Activated CD8-positive, alpha-beta memory T cell treated with anti-CD3 and anti-CD28 coated beads, Interleukin-2, amount 10 ng/mL, durations not matched to agents 7 days and 5 days (primary cell): ENCODE measurements around the gene SECTM1. TPM values are rescaled to one million over a fixed set of nuclear protein-coding genes. Genes with fewer than 3 reads are reported as not detected.
A peak's percentile ranks its signal among the peaks of the same experiment; 100 is the strongest.

Experiments used
- ATAC-seq: fragments of 150-1000 bp; cut with Tn5 transposase; one replicate; pipeline ENCODE4 v1.10.0; 2021; ENCODE audit warnings: moderate library complexity
- CTCF ChIA-PET: fragments of 350-600 bp; sonication (Branson Sonifier 250); formaldehyde crosslinking; loops from one replicate; lab custom pipeline; 2021; ENCODE audit warnings: antibody characterized with exemption; lab: Charles Lee
- DNase-seq: peaks from one replicate; pipeline ENCODE4 v3.0.0-alpha.2; 2020
- H3K27ac Mint-ChIP-seq: one replicate; pipeline ENCODE4 v1.8.0; 2021; ENCODE audit warnings: mild to moderate bottlenecking, mixed read lengths
- H3K27me3 Mint-ChIP-seq: one replicate; pipeline ENCODE4 v1.8.0; 2021; ENCODE audit warnings: mixed read lengths
- H3K36me3 Mint-ChIP-seq: one replicate; pipeline ENCODE4 v1.8.0; 2021; ENCODE audit warnings: mild to moderate bottlenecking, mixed read lengths
- H3K4me1 Mint-ChIP-seq: one replicate; pipeline ENCODE4 v1.8.0; 2021; ENCODE audit warnings: mixed read lengths
- H3K4me3 Mint-ChIP-seq: one replicate; pipeline ENCODE4 v1.8.0; 2021; ENCODE audit warnings: mild to moderate bottlenecking, moderate library complexity, mixed read lengths
- H3K9me3 Mint-ChIP-seq: one replicate; pipeline ENCODE4 v1.8.0; 2022; ENCODE audit warnings: low read depth, mixed read lengths
- total RNA-seq, 2 experiments: library from RNA; stranded (reverse); gene quantifications; one replicate each; pipeline ENCODE4 v1.2.3, GENCODE V29; 2021

Gene SECTM1
- total RNA-seq, 2 experiments from 2014 or later = 0.68 to 2.7 TPM

DNA sequence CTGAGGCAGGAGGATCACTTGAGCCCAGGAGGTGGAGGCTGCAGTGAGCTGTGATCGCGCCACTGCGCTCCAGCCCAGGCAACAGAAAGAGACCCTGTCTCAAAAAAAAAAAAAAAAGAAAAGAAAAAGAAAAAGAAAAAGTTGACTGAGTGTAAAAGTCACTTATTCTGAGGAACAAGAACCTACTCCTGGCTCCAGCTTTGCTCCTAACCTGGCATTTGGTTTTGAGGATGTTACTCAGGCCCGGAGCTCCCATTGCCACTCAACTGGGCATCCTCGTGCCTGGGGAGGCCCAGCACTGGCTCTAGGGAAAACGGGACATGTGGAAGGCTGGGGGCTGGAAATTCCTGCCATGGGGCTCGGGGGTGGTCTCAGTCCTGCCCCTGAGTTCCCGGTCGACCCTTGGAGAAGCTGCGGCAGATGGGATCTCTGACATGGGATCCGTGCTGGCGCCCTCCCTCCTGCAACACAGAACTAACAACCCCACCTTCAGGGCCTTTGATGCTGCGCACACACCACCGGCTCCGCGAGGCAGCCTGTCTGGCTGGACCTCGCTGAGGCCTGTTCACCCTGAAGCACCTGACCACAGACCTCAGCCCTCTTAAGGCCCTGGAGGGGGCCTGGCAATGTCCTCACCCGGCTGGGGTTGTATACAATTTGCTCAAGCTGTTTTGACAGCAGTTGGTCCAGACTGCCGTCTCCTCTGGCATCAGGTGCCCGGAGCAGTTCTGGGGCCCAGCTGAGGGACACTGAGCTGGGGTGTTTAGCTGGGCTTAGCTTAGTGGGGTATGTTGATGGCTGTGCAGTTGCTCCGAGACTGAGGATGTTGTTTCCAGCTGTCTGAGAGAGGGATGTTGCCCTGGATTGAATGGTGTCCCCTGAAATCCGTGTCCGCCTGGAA is 28.5 kb downstream of the SECTM1 start:
- CTCF ChIA-PET = interaction anchor here (0.7 to 12.6 kb wide), 6 partner anchors 9 to 275 kb away, joined by 3 to 206 read pairs (median 4); partner anchors contain the start of gene CD7
- Mint-ChIP-seq H3K27ac (peak overlapping the region; percentile 84), H3K4me3 (no peak overlapping the region), H3K27me3 (peaks cover 3% of the 10 kb centered on the region), H3K4me1 (peaks cover 67% of the 10 kb centered on the region), H3K9me3 (no peaks in the 10 kb centered on the region), H3K36me3 (no peaks in the 10 kb centered on the region)
- ATAC-seq (no peak), DNase-seq (no peak)

DNA sequence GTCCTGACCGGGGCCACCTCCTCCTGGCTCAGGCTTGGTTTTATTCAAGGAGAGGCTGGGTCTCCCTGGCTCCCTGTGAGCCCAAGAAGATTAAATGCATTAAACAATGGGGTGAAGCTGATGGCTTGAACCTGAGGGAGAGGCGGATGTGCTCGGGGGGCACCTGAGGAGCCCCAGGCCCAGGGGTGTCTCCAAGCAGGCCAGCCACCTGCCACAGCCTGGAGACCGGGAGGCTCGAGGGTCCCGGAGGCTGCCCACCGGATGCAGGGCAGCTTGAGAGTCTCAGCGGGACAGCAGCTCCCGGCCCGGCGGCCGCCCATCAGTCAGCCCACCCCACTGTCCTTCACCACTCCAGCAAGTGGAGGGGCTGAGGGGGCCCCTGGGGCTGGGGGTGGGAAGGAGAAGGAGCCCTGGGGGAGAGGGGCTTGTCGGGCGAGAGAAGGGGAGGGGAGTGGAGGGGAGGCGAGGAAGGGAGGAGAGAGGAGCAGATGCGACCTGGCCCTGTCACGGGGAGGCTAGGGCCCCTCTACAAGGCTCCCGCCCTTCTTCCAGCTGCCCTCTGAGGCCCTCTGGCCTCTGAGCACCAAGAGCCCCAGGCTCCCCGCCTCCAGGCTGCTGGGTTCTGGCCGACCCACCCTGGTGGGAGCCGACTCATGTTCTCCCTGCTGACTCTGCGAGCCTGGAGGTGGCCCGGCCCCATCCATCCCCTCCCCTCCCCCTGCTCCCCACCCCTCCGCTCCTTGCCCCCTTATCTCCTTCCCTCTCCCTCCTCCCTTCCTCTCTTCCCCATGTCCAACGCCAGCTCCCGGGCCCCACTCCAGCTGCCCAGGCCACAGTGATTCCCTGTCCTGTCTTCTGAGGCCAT is 29.4 kb downstream of the SECTM1 start:
- H3K9me3 Mint-ChIP-seq = no peaks in the 10 kb centered on the region
- no peaks in the 10 kb centered on the region for H3K36me3 Mint-ChIP-seq
- ATAC-seq = no peak
- peaks cover 3% of the 10 kb centered on the region for H3K27me3 Mint-ChIP-seq
- CTCF ChIA-PET = interaction anchor here (0.8 to 12.6 kb wide), 9 partner anchors 10 to 111 kb away, joined by 3 to 206 read pairs (median 4); partner anchors contain the start of genes CD7 and SECTM1
- H3K27ac Mint-ChIP-seq = peak overlapping the region; percentile 94
- peaks cover 76% of the 10 kb centered on the region for H3K4me1 Mint-ChIP-seq
- no peak for DNase-seq
- no peak overlapping the region for H3K4me3 Mint-ChIP-seq

DNA sequence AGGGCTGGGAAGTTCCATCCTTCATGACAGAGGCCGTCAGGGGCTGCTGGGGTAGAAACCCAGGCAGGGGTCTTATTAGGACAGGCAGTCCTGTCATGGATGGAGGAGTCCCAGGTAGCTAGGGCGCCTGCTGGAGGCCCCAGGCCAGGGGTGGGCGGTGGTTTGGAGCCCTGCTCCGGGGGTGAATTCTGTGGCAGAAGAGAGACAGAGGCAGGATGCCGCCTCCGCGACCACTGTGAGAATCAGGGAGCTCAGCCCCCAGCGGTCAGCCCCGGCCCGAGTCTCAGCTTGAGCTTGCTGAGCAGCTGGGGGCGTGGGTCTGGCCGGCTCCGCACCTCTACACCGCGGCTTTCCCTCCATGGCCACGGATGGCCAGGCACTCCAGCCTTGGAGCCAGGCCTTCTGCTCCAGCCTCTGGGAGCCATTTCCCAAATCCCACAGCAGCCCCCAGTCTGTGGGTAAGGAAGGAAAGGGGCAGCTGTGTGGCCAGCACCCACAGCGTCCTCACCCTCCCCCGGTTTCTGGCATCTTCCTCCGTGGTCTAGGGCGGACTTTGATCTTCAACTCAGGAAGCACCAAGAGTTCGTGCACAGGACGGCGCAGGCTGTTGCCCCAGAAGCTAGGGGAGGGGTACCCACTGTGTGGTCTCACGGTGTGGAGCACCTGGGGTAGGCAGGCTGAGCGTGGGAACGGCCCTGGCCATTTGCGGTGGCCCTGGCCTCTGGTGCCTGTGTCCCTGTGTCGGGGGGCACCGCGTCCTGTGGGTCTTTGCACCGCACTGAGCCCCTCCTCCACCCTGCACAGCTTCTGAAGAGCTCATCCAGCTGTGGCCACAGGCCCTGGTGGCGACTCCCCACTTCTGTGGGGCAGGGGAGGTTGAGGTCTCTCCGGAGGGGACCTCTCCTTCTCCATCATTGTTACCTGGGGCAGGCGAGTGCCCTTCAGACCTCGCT is 30.3 kb downstream of the SECTM1 start:
- Mint-ChIP-seq H3K27me3 (no peaks in the 10 kb centered on the region), H3K4me1 (peaks cover 85% of the 10 kb centered on the region), H3K27ac (peak overlapping the region; percentile 94), H3K36me3 (no peaks in the 10 kb centered on the region), H3K9me3 (no peaks in the 10 kb centered on the region), H3K4me3 (peak overlapping the region; percentile 66)
- CTCF ChIA-PET = interaction anchor here (1.0 to 12.6 kb wide), 11 partner anchors 11 to 149 kb away, joined by 3 to 206 read pairs (median 4); partner anchors contain the start of genes CD7 and SECTM1
- ATAC-seq (peak; percentile 21), DNase-seq (peak; percentile 60)

DNA sequence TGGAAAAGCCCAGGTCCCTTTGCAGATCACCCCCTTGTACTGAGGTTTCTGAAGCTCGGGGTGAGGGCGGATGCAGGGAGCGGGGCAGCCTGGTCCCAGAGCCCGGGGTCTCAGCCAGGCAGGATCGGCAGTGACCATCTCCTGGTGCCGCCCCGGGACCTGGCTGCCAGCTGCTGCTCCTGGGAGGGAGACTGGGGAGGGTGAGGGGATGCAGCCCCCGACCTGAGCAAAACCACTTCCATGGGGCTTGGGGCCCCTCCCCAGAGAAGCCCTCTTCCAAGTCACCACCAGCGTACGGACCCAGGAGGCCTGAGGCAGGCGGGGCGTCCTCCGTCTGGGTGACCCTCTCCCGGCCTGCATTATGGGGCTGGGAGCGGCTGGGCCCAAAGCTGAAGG is 31.0 kb downstream of the SECTM1 start:
- H3K4me1 Mint-ChIP-seq = peaks cover 88% of the 10 kb centered on the region
- DNase-seq (no peak), ATAC-seq (peak; percentile 2)
- peak overlapping the region; percentile 94 for H3K27ac Mint-ChIP-seq
- no peaks in the 10 kb centered on the region for H3K9me3 Mint-ChIP-seq
- peak overlapping the region; percentile 66 for H3K4me3 Mint-ChIP-seq
- no peaks in the 10 kb centered on the region for H3K36me3 Mint-ChIP-seq
- CTCF ChIA-PET = interaction anchor here (0.9 to 12.6 kb wide), 12 partner anchors 10 to 148 kb away, joined by 3 to 206 read pairs (median 4); partner anchors contain the start of genes CD7 and SECTM1
- no peaks in the 10 kb centered on the region for H3K27me3 Mint-ChIP-seq

GRCh38 chr17:82301916-82302567 is 31.5 kb downstream of the SECTM1 start:
- H3K9me3 Mint-ChIP-seq = no peaks in the 10 kb centered on the region
- ATAC-seq (peak; percentile 8), DNase-seq (peak; percentile 83)
- CTCF ChIA-PET = interaction anchor here (0.7 to 12.6 kb wide), 17 partner anchors 10 to 282 kb away, joined by 3 to 206 read pairs (median 4); partner anchors contain the start of genes CD7, CSNK1D and SECTM1
- H3K27ac Mint-ChIP-seq = peak overlapping the region; percentile 94
- H3K4me1 Mint-ChIP-seq = peaks cover 93% of the 10 kb centered on the region
- H3K27me3 Mint-ChIP-seq = no peaks in the 10 kb centered on the region
- no peaks in the 10 kb centered on the region for H3K36me3 Mint-ChIP-seq
- peak overlapping the region; percentile 66 for H3K4me3 Mint-ChIP-seq

DNA sequence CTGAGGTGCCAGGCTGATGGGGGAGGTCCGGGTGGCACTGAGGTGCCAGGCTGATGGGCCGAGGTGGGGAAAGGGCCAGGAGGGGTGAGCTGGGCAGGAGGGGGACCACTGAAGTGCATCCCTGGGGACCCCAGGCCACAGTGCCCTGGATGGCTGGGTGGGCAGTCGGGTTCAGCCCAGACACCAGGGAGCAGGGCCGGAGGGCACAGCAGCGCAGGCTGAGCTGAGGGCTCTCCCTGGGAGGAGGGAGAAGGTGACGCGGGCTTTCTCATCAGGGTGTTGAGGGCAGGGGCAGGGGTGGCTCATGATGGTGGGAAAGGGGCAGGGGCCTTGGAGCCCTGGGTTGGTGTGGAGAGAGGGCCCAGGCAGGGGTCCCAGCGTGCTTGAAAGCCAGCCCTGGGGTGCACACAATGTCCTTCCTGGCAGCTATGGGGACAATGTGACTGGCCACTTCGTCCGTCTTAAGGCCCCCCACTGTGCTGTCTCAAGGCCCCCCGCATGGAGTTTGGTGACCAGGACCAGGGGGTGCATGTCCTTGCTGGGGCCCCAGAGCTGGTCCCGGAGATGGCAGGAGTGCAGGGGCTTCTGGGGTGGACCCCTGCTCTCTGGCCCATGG is 32.2 kb downstream of the SECTM1 start:
- no peaks in the 10 kb centered on the region for H3K9me3 Mint-ChIP-seq
- peak overlapping the region; percentile 94 for H3K27ac Mint-ChIP-seq
- H3K4me1 Mint-ChIP-seq = peaks cover 93% of the 10 kb centered on the region
- DNase-seq (peak; percentile 50), ATAC-seq (no peak)
- CTCF ChIA-PET = interaction anchor here (0.6 to 12.6 kb wide), 22 partner anchors 8 to 281 kb away, joined by 3 to 206 read pairs (median 3); partner anchors contain the start of genes CD7, CSNK1D and SECTM1
- no peak overlapping the region for H3K4me3 Mint-ChIP-seq
- no peaks in the 10 kb centered on the region for H3K27me3 Mint-ChIP-seq
- no peaks in the 10 kb centered on the region for H3K36me3 Mint-ChIP-seq

GRCh38 chr17:82300707-82301270 is 32.8 kb downstream of the SECTM1 start:
- Mint-ChIP-seq H3K27ac (peak overlapping the region; percentile 94), H3K9me3 (no peaks in the 10 kb centered on the region), H3K4me3 (no peak overlapping the region), H3K4me1 (peaks cover 90% of the 10 kb centered on the region), H3K36me3 (no peaks in the 10 kb centered on the region), H3K27me3 (no peaks in the 10 kb centered on the region)
- CTCF ChIA-PET = interaction anchor here (0.6 to 12.6 kb wide), 21 partner anchors 8 to 281 kb away, joined by 3 to 206 read pairs (median 3); partner anchors contain the start of genes CD7, CSNK1D, DCXR and SECTM1
- peak; percentile 83 for DNase-seq
- no peak for ATAC-seq

DNA sequence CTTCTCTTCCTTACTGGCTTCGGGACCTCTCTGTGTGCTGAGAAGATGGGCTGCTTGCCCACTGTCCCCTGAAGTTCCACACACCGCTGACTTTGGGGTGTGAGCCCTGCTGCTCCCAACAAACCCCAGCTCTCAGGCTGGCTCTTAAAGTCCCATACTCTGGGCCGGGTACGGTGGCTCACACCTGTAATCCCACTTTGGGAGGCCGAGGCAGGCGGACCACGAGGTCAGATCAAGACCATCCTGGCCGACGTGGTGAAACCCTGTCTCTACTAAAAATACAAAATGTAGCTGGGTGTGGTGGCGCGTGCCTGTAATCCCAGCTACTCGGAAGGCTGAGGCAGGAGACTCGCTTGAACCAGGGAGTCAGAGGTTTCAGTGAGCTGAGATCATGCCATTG is 33.3 kb downstream of the SECTM1 start:
- Mint-ChIP-seq H3K4me1 (peaks cover 89% of the 10 kb centered on the region), H3K27me3 (no peaks in the 10 kb centered on the region), H3K36me3 (no peaks in the 10 kb centered on the region), H3K27ac (peak overlapping the region; percentile 100), H3K4me3 (no peak overlapping the region), H3K9me3 (no peaks in the 10 kb centered on the region)
- no peak for ATAC-seq
- DNase-seq = no peak
- CTCF ChIA-PET = interaction anchor here (0.7 to 12.6 kb wide), 13 partner anchors 8 to 263 kb away, joined by 3 to 206 read pairs (median 5); partner anchors contain the start of genes CD7, DCXR and SECTM1

- ATAC-seq (no peak), DNase-seq (no peak)
- Mint-ChIP-seq H3K36me3 (no peaks in the 10 kb centered on the region), H3K27ac (peak overlapping the region; percentile 100), H3K27me3 (no peaks in the 10 kb centered on the region), H3K4me3 (peak overlapping the region; percentile 82), H3K9me3 (no peaks in the 10 kb centered on the region), H3K4me1 (peaks cover 88% of the 10 kb centered on the region)
- CTCF ChIA-PET = interaction anchor here (1.4 to 12.6 kb wide), 7 partner anchors 15 to 94 kb away, joined by 5 to 206 read pairs (median 15); partner anchors contain the start of genes CD7 and SECTM1
Observed at GRCh38 chr17:82299452-82299851, 34.1 kb downstream of the SECTM1 start.

DNA sequence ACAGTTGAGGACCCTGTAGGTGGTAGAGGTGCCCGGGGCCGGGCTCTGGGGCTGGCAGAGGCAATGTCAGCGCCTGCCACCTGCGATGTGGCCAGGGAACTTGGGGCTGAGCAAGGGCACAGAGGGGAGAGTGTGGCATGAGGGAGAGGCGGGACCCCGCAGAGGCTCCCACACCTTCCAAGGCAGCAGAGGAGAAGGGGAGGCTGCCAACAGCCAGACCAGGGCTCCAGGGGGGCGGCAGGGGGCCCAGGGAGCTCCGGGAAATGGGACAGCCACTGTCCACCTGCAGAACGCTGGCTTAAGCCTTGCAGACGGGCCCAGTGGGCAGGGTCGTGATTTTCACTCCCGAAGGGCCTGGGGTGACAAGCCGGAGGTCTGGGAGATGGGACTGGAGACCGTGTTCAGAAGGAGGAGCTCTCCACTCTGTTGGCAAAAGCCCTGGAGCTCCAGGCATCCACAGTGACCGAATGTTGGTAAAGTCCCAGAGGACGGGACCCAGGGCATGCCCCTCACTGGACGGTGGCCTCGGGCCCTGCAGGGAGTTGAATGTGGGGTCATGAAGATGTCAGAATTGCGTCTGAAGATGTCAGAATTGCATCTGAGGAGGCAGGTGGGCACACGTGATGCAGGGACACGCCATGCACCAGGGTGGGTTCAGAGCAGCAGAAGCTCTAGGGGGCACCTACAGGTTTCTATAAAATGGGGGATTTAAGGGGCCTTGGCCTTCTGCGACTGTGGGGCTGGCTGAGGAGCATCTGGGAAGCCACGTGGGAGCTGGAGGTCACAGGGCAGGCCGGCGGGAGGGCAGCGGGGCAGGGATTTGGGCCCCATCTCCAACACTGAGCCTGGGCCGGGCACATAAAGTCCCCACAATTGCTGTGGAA is 34.8 kb downstream of the SECTM1 start:
- ATAC-seq (no peak), DNase-seq (no peak)
- H3K9me3 Mint-ChIP-seq = no peaks in the 10 kb centered on the region
- H3K4me1 Mint-ChIP-seq = peaks cover 91% of the 10 kb centered on the region
- no peaks in the 10 kb centered on the region for H3K36me3 Mint-ChIP-seq
- H3K27me3 Mint-ChIP-seq = no peaks in the 10 kb centered on the region
- CTCF ChIA-PET = interaction anchor here (0.7 to 12.6 kb wide), 14 partner anchors 10 to 268 kb away, joined by 3 to 206 read pairs (median 4); partner anchors contain the start of genes CD7, CSNK1D and DCXR
- peak overlapping the region; percentile 100 for H3K27ac Mint-ChIP-seq
- H3K4me3 Mint-ChIP-seq = peak overlapping the region; percentile 82
